CD4-positive, CD25-positive, alpha-beta regulatory T cell (primary cell): ENCODE measurements around the gene TAL2. TPM values are rescaled to one million over a fixed set of nuclear protein-coding genes. Genes with fewer than 3 reads are reported as not detected.

ENCODE experiments used
- ATAC-seq, 2 donors: fragments of 150-1000 bp; cut with Tn5 transposase; one replicate each; pipeline ENCODE4 v1.10.0; 2021; ENCODE audit warnings: low read depth in 2 of 2, moderate number of reproducible peaks in 2 of 2, moderate library complexity in 1 of 2
- DNase-seq, 3 donors: peaks; one replicate each; pipeline versions ENCODE4 v3.0.0 to v3.0.0-alpha.2; 2012 to 2022; ENCODE audit warnings: mixed read lengths in 1 of 3
- H3K27ac ChIP-seq: one replicate; pipeline ENCODE4 v1.7.0; 2013; ENCODE audit warnings: mild to moderate bottlenecking, low read length; ENCODE audit not compliant: insufficient read depth, poor library complexity, severe bottlenecking
- H3K27me3 ChIP-seq: one replicate; pipeline ENCODE4 v1.7.0; 2013; ENCODE audit warnings: low read length; ENCODE audit not compliant: control insufficient read depth, insufficient read depth
- H3K36me3 ChIP-seq: one replicate; pipeline ENCODE4 v1.7.0; 2013; ENCODE audit warnings: mild to moderate bottlenecking, low read length, moderate library complexity; ENCODE audit not compliant: control insufficient read depth, insufficient read depth
- H3K4me1 ChIP-seq: 2 replicates; pipeline ENCODE4 v1.7.0; 2013; ENCODE audit warnings: mild to moderate bottlenecking, low read length; ENCODE audit not compliant: insufficient read depth, control insufficient read depth, poor library complexity, severe bottlenecking
- H3K4me3 ChIP-seq: one replicate; pipeline ENCODE4 v1.7.0; 2013; ENCODE audit warnings: low read depth, mild to moderate bottlenecking, low read length, moderate library complexity
- H3K9me3 ChIP-seq, 2 experiments: 1 replicate in 1 of 2; 2 replicates in 1 of 2; pipeline ENCODE4 v1.7.0; 2013; ENCODE audit warnings: low read length in 2 of 2, mild to moderate bottlenecking in 1 of 2, moderate library complexity in 1 of 2; ENCODE audit not compliant: control insufficient read depth in 2 of 2
- H3K27ac Mint-ChIP-seq, 3 donors: one replicate each; pipeline ENCODE4 v1.8.0; 2020 to 2022; ENCODE audit warnings: mild to moderate bottlenecking in 3 of 3, mixed read lengths in 3 of 3, moderate library complexity in 2 of 3
- H3K27me3 Mint-ChIP-seq: one replicate; pipeline ENCODE4 v1.8.0; 2022; ENCODE audit warnings: mild to moderate bottlenecking, mixed read lengths
- H3K36me3 Mint-ChIP-seq: one replicate; pipeline ENCODE4 v1.8.0; 2020; ENCODE audit warnings: mixed read lengths
- H3K4me1 Mint-ChIP-seq, 4 donors: one replicate each; pipeline ENCODE4 v1.8.0; 2020 to 2022; ENCODE audit warnings: mixed read lengths in 4 of 4, mild to moderate bottlenecking in 1 of 4
- H3K4me3 Mint-ChIP-seq, 4 donors: one replicate each; pipeline ENCODE4 v1.8.0; 2020 to 2022; ENCODE audit warnings: mild to moderate bottlenecking in 4 of 4, mixed read lengths in 4 of 4, moderate library complexity in 3 of 4
- H3K9me3 Mint-ChIP-seq, 7 donors: one replicate each; pipeline ENCODE4 v1.8.0; 2020 to 2022; ENCODE audit warnings: mixed read lengths in 7 of 7, mild to moderate bottlenecking in 3 of 7, moderate library complexity in 2 of 7
- polyA plus RNA-seq, 4 donors: library from polyadenylated mRNA; unstranded; fragments of 300-500 nt; fragmentation: Illumina TruSeq; gene quantifications; one replicate each; pipeline ENCODE4 v1.2.3, GENCODE V29; 2021
- total RNA-seq: library from RNA; stranded (reverse); gene quantifications from one replicate; pipeline ENCODE4 v1.2.3, GENCODE V29; 2022

The TAL2 gene
- total RNA-seq (not detected), polyA plus RNA-seq (not detected)

DNA sequence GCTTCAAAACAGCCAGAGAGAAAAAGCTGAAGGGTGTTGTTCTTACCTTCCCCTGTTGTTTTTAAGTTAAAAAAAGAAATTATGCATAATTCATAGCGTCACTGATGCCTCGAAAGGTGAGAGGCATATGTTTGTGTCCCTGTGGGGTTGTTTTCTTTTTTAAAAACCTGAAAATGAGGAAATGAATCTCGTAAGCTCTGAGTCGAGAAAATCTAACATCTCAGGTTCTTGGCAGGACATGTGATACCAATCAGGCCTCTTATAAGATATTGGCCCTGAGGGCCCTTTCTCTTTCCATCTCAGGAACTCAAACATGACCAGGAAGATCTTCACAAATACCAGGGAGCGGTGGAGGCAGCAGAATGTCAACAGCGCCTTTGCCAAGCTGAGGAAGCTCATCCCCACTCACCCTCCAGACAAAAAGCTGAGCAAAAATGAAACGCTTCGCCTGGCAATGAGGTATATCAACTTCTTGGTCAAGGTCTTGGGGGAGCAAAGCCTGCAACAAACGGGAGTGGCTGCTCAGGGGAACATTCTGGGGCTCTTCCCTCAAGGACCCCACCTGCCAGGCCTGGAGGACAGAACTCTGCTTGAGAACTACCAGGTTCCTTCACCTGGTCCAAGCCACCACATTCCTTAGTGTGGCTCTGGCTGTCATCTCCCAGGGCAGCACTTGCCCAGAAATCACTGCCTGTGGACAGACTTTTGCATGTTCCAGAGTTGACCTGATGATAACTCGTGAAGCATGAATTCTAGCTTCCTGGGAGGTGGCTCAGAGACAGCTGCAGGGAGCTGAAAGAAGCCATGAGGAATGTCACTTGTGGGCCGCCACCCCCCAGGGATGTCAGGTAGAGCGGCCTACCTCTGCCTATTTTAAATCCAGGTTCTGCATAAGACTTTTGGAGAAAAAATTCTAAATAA lies at the start of gene TAL2:
Gene TAL2, plus strand, starts transcription at position 274 of the 921 bp plus-strand sequence. Its CDS starts 40 bp downstream, at position 314.
- ATAC-seq, result no peak
- H3K4me1 ChIP-seq, result no peaks in the 10 kb centered on the region
- H3K9me3 ChIP-seq, result no peaks in the 10 kb centered on the region
- H3K9me3 Mint-ChIP-seq, result no peaks in the 10 kb centered on the region
- no peaks in the 10 kb centered on the region for H3K36me3 ChIP-seq
- H3K27ac Mint-ChIP-seq, result no peak within 1 kb of the TSS
- peaks cover 9% of the 10 kb centered on the region for H3K27me3 ChIP-seq
- peaks cover 12% of the 10 kb centered on the region for H3K27me3 Mint-ChIP-seq
- no peaks in the 10 kb centered on the region for H3K36me3 Mint-ChIP-seq
- no peak for DNase-seq
- no peaks in the 10 kb centered on the region for H3K4me1 Mint-ChIP-seq
- H3K4me3 ChIP-seq, result no peak within 1 kb of the TSS
- no peak within 1 kb of the TSS for H3K4me3 Mint-ChIP-seq
- no peak within 1 kb of the TSS for H3K27ac ChIP-seq

DNA sequence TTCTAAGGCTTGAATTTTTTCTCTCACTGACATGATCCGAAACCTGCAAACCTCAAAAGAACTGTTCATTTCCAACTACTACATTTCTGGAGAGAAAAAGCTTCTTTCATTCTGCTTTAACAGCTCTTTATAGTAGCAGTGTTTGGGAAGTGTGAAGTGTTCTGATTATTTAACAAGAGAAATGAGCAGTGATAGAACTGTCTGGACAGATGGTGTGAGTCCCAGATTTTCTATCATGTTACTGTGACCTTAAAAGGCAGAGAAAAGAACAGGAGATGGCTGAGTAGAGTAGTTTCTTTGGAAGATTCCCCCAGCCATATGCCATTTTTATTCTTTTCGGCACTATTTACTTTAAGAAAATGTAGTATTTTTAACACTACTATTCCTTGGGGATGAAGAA lies 41.3 kb upstream of the TAL2 start:
- Histone ChIP-seq H3K27ac (no peak overlapping the region), H3K4me1 (no peaks in the 10 kb centered on the region), H3K9me3 (no peaks in the 10 kb centered on the region), H3K27me3 (no peaks in the 10 kb centered on the region), H3K4me3 (no peak overlapping the region), H3K36me3 (peaks cover 2% of the 10 kb centered on the region)
- Mint-ChIP-seq H3K4me3 (no peak overlapping the region), H3K27me3 (no peaks in the 10 kb centered on the region), H3K27ac (no peak overlapping the region), H3K9me3 (peaks cover 0 to 2% (median 0%) of the 10 kb centered on the region in 7 donors), H3K4me1 (no peaks in the 10 kb centered on the region), H3K36me3 (peaks cover 18% of the 10 kb centered on the region)
- no peak for DNase-seq
- no peak for ATAC-seq

DNA sequence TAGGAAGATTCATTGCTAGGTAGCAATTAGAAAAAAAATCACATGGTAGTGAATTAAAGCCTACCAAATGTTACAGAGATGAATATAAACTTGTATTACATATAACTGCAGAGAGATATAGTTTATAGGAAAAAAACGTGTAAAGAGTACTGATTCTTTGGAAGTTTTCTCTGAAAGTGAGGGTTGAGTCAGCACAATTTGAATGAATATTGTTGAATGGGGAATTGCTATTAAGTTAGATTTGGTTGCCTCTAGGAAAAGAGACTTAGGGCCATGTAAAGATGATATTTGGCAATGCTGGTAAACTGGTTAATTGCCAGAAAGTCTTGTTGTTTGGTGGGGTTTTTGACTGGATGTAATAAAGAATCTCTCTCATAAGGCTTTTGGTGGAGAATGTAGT lies 37.2 kb upstream of the TAL2 start:
- H3K27ac ChIP-seq, result no peak overlapping the region
- no peaks in the 10 kb centered on the region for H3K4me1 ChIP-seq
- H3K4me3 ChIP-seq, result no peak overlapping the region
- Mint-ChIP-seq H3K27ac (peak overlapping the region in 1 of 3 donors; percentile 30), H3K27me3 (no peaks in the 10 kb centered on the region), H3K4me3 (no peak overlapping the region), H3K9me3 (peaks cover 0 to 4% (median 0%) of the 10 kb centered on the region in 7 donors), H3K4me1 (no peaks in the 10 kb centered on the region), H3K36me3 (peaks cover 44% of the 10 kb centered on the region)
- H3K36me3 ChIP-seq, result peaks cover 2% of the 10 kb centered on the region
- ATAC-seq (no peak), DNase-seq (no peak)
- no peaks in the 10 kb centered on the region for H3K27me3 ChIP-seq
- no peaks in the 10 kb centered on the region for H3K9me3 ChIP-seq

DNA sequence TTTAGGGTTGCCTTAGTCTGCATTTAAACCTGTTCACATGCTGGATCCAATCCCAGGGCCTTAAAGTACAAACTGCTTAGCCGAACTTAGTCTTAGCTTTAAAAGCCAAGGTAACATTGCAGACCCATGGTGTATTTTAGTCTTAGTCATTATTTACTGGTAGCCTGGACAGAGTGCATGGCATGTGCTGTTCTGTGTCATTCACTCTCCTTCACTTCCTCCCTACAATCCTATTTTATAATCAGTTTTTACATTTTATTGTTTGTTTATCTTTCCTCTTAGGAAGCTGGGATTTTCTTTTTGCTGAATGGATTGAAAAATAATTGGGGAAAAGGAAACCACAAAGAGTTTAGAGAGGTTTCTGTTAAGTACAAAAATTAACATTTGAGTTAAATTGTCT lies 29.4 kb upstream of the TAL2 start:
- Mint-ChIP-seq H3K27ac (no peak overlapping the region), H3K36me3 (peaks cover 36% of the 10 kb centered on the region), H3K4me3 (no peak overlapping the region), H3K4me1 (peaks cover 0 to 2% (median 0%) of the 10 kb centered on the region in 4 donors), H3K9me3 (peaks cover 0 to 4% (median 0%) of the 10 kb centered on the region in 7 donors), H3K27me3 (no peaks in the 10 kb centered on the region)
- Histone ChIP-seq H3K27ac (no peak overlapping the region), H3K36me3 (peaks cover 8% of the 10 kb centered on the region), H3K27me3 (no peaks in the 10 kb centered on the region), H3K9me3 (no peaks in the 10 kb centered on the region), H3K4me1 (no peaks in the 10 kb centered on the region), H3K4me3 (no peak overlapping the region)
- DNase-seq (no peak), ATAC-seq (no peak)

DNA sequence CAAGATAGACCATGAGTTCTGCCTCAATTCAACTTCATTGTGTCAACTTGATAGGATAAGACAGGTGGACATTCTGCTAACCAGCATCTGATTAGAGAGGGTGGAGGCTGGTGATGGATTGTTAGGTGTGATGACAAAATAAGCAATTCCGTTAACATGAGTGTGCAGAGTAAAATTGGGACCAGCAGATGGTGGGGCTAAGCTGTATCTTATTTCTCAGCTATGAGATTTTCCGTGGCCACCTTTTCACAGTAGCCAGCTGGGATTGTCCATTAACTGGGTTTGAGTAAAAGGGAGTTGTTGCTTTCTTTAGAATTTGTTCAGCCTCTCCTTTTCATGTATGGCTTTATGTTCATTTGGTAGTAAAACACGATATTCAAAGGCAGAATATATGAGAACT lies 28.8 kb upstream of the TAL2 start:
- Histone ChIP-seq H3K4me1 (no peaks in the 10 kb centered on the region), H3K27ac (no peak overlapping the region), H3K36me3 (peaks cover 8% of the 10 kb centered on the region), H3K27me3 (no peaks in the 10 kb centered on the region), H3K9me3 (no peaks in the 10 kb centered on the region), H3K4me3 (no peak overlapping the region)
- H3K27ac Mint-ChIP-seq, result no peak overlapping the region
- no peaks in the 10 kb centered on the region for H3K27me3 Mint-ChIP-seq
- peaks cover 0 to 2% (median 0%) of the 10 kb centered on the region in 4 donors for H3K4me1 Mint-ChIP-seq
- H3K36me3 Mint-ChIP-seq, result peaks cover 35% of the 10 kb centered on the region
- DNase-seq (no peak), ATAC-seq (no peak)
- H3K4me3 Mint-ChIP-seq, result no peak overlapping the region
- H3K9me3 Mint-ChIP-seq, result peaks cover 0 to 4% (median 0%) of the 10 kb centered on the region in 7 donors

DNA sequence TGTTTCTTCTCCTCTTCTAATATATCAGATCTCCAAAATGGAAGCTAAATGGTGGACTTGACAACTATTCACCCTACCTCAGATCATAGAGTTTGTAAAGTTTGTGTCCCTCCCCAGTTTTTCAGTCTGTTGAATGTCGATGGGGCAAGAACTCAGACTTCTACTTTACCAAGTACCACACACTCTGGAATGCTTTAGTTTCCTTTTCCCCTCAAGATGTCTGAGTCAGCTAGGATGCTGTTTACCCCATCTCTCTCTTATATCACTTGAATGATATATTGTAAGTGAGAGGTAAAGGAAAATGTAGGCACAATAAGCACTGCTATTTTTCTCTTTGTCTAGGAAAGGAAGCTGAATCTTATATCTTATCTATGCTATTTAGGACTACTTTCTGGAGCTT lies 25.9 kb upstream of the TAL2 start:
- Histone ChIP-seq H3K4me3 (no peak overlapping the region), H3K4me1 (no peaks in the 10 kb centered on the region), H3K27ac (no peak overlapping the region), H3K27me3 (no peaks in the 10 kb centered on the region), H3K9me3 (no peaks in the 10 kb centered on the region), H3K36me3 (peaks cover 14% of the 10 kb centered on the region)
- no peak overlapping the region for H3K27ac Mint-ChIP-seq
- H3K27me3 Mint-ChIP-seq, result no peaks in the 10 kb centered on the region
- peaks cover 0 to 2% (median 0%) of the 10 kb centered on the region in 4 donors for H3K4me1 Mint-ChIP-seq
- H3K36me3 Mint-ChIP-seq, result peaks cover 31% of the 10 kb centered on the region
- H3K9me3 Mint-ChIP-seq, result no peaks in the 10 kb centered on the region
- DNase-seq (no peak), ATAC-seq (no peak)
- H3K4me3 Mint-ChIP-seq, result no peak overlapping the region

DNA sequence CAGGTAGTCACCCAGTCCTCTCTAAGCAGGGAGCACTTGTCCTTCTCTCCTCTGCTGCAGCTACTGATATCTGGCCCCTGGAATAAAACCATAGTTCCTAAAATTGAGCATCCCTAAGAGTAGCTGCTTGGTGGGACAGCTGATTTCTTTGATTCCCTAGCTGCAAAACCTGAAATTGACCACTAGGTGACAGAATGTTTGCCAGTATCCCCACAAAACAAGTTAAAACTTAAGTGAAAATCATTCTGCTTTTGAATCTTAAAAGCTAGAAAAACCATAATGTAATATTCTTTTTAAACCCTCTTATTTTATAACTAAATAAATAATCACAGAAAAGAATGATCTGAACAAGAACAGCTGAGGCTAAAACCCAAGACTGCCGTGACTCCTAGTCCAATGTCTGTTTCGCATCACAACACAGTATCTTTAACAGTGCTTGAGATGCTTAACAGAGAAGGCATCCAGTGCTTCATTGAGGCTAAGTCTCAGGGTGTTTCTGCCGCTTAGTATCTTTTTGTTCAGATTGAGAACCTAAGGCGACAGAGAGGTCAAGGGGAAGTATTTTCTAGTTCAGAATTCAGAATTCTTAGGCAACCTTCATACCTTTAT lies 24.4 kb upstream of the TAL2 start:
- Mint-ChIP-seq H3K4me3 (no peak overlapping the region), H3K9me3 (no peaks in the 10 kb centered on the region), H3K36me3 (peaks cover 36% of the 10 kb centered on the region), H3K27me3 (no peaks in the 10 kb centered on the region), H3K4me1 (peaks cover 0 to 2% (median 0%) of the 10 kb centered on the region in 4 donors), H3K27ac (no peak overlapping the region)
- Histone ChIP-seq H3K9me3 (no peaks in the 10 kb centered on the region), H3K4me3 (no peak overlapping the region), H3K27ac (no peak overlapping the region), H3K36me3 (peaks cover 14% of the 10 kb centered on the region), H3K27me3 (no peaks in the 10 kb centered on the region), H3K4me1 (no peaks in the 10 kb centered on the region)
- peak in 1 of 3 donors; percentile 6 for DNase-seq
- ATAC-seq, result no peak
